Thoracic aorta (tissue), 2 donors: ENCODE measurements around the gene ZDHHC14. TPM values are rescaled to one million over a fixed set of nuclear protein-coding genes. Genes with fewer than 3 reads are reported as not detected.

ENCODE experiments used
- ATAC-seq: fragments of 150-250 bp; one replicate; pipeline ENCODE4 v1.8.0; 2017; ENCODE audit warnings: low read depth; ENCODE audit not compliant: insufficient number of reproducible peaks, low FRiP score
- DNase-seq: peaks from one replicate; pipeline ENCODE4 v3.0.0-alpha.2; 2020; ENCODE audit warnings: low spot score
- H3K27ac ChIP-seq, 2 donors: fragments of 200-600 bp; sonication (generic); 1 replicate in 1 of 2; 2 replicates in 1 of 2; pipeline ENCODE4 v1.5.1; 2016; ENCODE audit warnings: mild to moderate bottlenecking in 2 of 2, moderate library complexity in 2 of 2
- H3K27me3 ChIP-seq: fragments of 200-600 bp; sonication (generic); replicated peaks from 2 replicates; pipeline ENCODE4 v1.6.0; 2016; ENCODE audit warnings: mild to moderate bottlenecking; ENCODE audit not compliant: insufficient read depth
- H3K36me3 ChIP-seq: fragments of 200-600 bp; sonication (generic); one replicate; pipeline ENCODE4 v1.5.1; 2016
- H3K4me1 ChIP-seq, 2 donors: fragments of 200-600 bp; sonication (generic); 1 replicate in 1 of 2; 2 replicates in 1 of 2; pipeline versions ENCODE4 v1.5.1 to v1.6.0; 2016; ENCODE audit warnings: low read depth in 2 of 2, mild to moderate bottlenecking in 1 of 2; ENCODE audit not compliant: control insufficient read depth in 1 of 2
- H3K4me3 ChIP-seq: fragments of 200-600 bp; sonication (generic); 2 replicates; pipeline ENCODE4 v1.5.1; 2016; ENCODE audit warnings: mild to moderate bottlenecking
- H3K9me3 ChIP-seq: fragments of 200-600 bp; sonication (generic); 2 replicates; pipeline ENCODE4 v1.5.1; 2016
- CTCF ChIP-seq: fragments of 200-600 bp; sonication (generic); IDR thresholded peaks from one replicate; pipeline ENCODE4 v1.5.1; 2019; ENCODE audit warnings: antibody characterized with exemption
- total RNA-seq, 2 donors: library from RNA; depleted of rRNA; stranded (reverse); fragments of >200 nt; gene quantifications; one replicate each; pipeline versions ENCODE4 v1.1.0 to v1.2.3, GENCODE V29; 2016

ZDHHC14 gene
- total RNA-seq, 2 donors from 2014 or later: 20.0 to 31.1 TPM

- Histone ChIP-seq H3K27me3 (no peaks in the 10 kb centered on the region), H3K27ac (no peak overlapping the region), H3K9me3 (no peaks in the 10 kb centered on the region), H3K4me1 (peaks cover 0 to under 1% of the 10 kb centered on the region in 2 donors), H3K36me3 (no peaks in the 10 kb centered on the region), H3K4me3 (no peak overlapping the region)
- no peak for ATAC-seq
- no peak for TF ChIP-seq CTCF
- no peak for DNase-seq
Measured at GRCh38 chr6:157561929-157562810, 181.2 kb downstream of the ZDHHC14 start.

DNA sequence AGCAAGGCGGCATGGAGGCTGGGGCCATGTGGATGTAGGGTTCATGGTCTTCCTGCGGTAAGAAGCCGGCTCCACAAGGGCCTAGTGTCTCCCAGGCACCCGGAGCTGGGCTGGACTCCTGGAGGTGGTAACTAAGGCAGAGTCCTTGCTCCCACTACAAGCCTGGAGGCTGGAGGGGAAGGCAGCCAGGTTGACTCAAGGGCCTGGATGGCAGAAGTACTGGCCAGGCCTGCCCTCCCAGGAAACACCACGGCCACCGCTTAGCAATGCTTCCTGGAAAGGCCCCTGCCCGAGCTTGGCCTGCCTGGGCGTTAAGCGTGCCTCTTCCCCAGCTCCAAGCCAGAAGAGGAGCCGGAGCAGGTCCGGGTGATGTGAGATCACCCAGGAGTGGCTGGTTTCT, 182.0 kb downstream of the ZDHHC14 start:
- Histone ChIP-seq H3K4me1 (no peaks in the 10 kb centered on the region), H3K27me3 (no peaks in the 10 kb centered on the region), H3K4me3 (no peak overlapping the region), H3K36me3 (no peaks in the 10 kb centered on the region), H3K27ac (no peak overlapping the region), H3K9me3 (no peaks in the 10 kb centered on the region)
- TF ChIP-seq CTCF: no peak
- no peak for DNase-seq
- no peak for ATAC-seq

DNA sequence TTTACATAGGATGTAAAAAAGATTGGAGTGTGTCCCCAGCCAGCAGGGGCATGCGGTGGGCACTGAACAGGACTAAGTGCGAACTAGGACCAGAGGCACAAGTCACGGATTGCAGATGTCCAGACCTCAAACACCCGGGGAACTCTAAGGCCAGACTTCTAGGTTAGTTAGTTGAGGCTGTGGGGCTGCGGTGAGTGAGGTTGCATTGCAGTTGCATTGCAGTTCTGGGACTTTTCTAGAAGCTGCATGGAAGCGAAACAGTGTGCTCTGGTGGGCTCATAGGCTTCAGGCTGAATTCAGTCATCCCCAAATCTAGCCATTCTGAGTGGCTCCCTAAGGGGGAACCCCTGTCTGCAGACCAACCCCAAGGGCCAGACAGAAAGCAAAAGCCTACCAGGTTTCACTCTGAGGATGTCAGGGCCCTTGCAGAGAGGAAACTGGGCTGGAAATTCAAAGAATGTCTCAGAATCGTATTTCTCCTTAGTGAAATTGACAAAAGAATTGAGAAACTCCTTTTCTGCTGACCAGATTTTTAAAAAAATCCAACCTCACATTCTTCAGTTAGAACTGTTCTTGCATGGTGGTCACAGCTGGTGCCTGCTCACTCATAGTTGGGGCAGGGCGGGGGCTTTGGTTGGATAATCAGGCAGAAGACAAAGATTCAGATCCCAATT, 182.8 kb downstream of the ZDHHC14 start:
- DNase-seq: no peak
- Histone ChIP-seq H3K4me1 (no peaks in the 10 kb centered on the region), H3K27me3 (no peaks in the 10 kb centered on the region), H3K27ac (no peak overlapping the region), H3K4me3 (no peak overlapping the region), H3K36me3 (no peaks in the 10 kb centered on the region), H3K9me3 (no peaks in the 10 kb centered on the region)
- no peak for ATAC-seq
- TF ChIP-seq CTCF: no peak

DNA sequence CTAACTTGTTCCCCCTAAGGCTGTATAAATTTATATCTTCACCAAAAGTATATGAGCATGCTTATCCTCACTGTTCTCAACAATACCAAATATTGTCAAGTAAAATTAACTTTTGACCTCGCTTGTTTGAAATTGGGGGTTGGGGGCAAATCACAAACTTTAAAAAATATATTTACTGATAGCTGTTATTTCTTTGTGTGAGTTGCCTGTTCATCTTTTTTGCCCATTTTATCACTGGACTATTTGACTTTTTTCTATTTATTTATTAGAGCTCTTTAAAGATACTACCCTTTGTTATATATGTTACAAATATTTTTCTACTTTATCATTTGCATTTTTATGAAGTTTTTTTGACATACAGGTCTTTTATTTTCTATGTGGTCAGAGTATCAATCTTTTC, 187.7 kb downstream of the ZDHHC14 start:
- H3K36me3 ChIP-seq: no peaks in the 10 kb centered on the region
- no peak for DNase-seq
- no peak overlapping the region for H3K4me3 ChIP-seq
- H3K9me3 ChIP-seq: no peaks in the 10 kb centered on the region
- no peak overlapping the region for H3K27ac ChIP-seq
- TF ChIP-seq CTCF: no peak
- no peaks in the 10 kb centered on the region for H3K27me3 ChIP-seq
- no peaks in the 10 kb centered on the region for H3K4me1 ChIP-seq
- no peak for ATAC-seq

DNA sequence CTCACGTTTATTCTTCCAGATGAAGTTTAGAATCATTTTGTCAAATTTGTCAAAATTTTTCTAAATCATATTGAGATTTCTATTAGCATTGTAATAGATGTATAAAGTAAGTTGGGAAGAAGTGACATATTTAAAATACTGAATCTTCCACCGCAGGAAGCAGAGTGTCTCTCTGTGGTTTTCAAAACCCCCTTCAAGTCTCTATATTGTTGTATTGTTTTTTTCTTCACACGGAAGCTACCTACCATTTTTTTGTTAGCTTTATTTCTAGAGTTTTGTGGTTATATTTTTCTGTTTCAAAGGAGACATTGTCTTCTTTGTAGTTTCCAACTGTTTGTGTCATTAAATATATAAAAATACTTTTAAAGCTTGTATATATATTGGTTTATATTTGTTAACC, 188.6 kb downstream of the ZDHHC14 start:
- ATAC-seq (no peak), DNase-seq (no peak)
- no peak for TF ChIP-seq CTCF
- no peaks in the 10 kb centered on the region for H3K4me1 ChIP-seq
- H3K36me3 ChIP-seq: no peaks in the 10 kb centered on the region
- no peaks in the 10 kb centered on the region for H3K9me3 ChIP-seq
- H3K27me3 ChIP-seq: no peaks in the 10 kb centered on the region
- no peak overlapping the region for H3K27ac ChIP-seq
- no peak overlapping the region for H3K4me3 ChIP-seq
